Activated CD8-positive, alpha-beta memory T cell treated with anti-CD3 and anti-CD28 coated beads for 36 hours (primary cell): ENCODE data around the gene HLA-DRA. TPM values are rescaled to one million over a fixed set of nuclear protein-coding genes. Genes with fewer than 3 reads are reported as not detected.

ENCODE experiments used
- CTCF ChIA-PET: fragments of 350-600 bp; sonication (Branson Sonifier 250); formaldehyde crosslinking; loops from one replicate; lab custom pipeline; 2021; ENCODE audit warnings: antibody characterized with exemption; lab: Charles Lee
- POLR2A ChIA-PET: fragments of 350-600 bp; sonication (Branson Sonifier 250); formaldehyde crosslinking; loops from one replicate; lab custom pipeline; 2021; ENCODE audit warnings: antibody characterized with exemption; lab: Charles Lee
- total RNA-seq, 2 experiments: library from RNA; stranded (reverse); gene quantifications; one replicate each; pipeline ENCODE4 v1.2.3, GENCODE V29; 2021

HLA-DRA gene
- total RNA-seq, result 10 to 100 TPM; 12.4 to 12.9 TPM

- POLR2A ChIA-PET, result no interaction called here
- CTCF ChIA-PET, result interaction anchor here (0.9 to 1.1 kb wide), 3 partner anchors 16 to 170 kb away, joined by 3 to 5 read pairs (median 4); no protein-coding TSS in a partner anchor
Observed at GRCh38 chr6:32439602-32440214, at the start of gene HLA-DRA. HLA-DRA (plus strand) TSS chr6:32439887; CDS start chr6:32439951, 64 bp downstream.

DNA sequence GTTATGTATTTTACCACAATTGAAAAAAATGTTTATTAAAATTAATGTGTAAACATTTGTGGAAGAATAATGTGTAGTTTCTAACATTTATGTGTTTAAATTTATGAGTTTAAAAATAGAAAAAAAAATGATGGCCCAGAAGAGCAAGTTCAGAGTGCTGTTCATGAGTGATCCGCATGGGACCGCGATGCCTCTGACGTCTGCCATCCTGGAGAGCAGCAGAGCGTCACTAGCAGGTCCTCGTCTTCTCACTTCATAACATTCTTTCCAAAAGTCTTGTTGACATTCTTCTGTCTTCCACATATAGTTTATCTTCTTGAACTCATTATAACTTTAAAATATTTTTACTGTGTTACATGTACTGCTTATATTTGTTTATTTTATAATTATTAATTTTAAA is 48.2 kb upstream of the HLA-DRA start:
- POLR2A ChIA-PET, result no interaction called here
- CTCF ChIA-PET, result no interaction called here

GRCh38 chr6:32393665-32394420 is 45.8 kb upstream of the HLA-DRA start:
- POLR2A ChIA-PET, result no interaction called here
- CTCF ChIA-PET, result no interaction called here

GRCh38 chr6:32396028-32396427 is 43.7 kb upstream of the HLA-DRA start:
- CTCF ChIA-PET, result no interaction called here
- POLR2A ChIA-PET, result no interaction called here

DNA sequence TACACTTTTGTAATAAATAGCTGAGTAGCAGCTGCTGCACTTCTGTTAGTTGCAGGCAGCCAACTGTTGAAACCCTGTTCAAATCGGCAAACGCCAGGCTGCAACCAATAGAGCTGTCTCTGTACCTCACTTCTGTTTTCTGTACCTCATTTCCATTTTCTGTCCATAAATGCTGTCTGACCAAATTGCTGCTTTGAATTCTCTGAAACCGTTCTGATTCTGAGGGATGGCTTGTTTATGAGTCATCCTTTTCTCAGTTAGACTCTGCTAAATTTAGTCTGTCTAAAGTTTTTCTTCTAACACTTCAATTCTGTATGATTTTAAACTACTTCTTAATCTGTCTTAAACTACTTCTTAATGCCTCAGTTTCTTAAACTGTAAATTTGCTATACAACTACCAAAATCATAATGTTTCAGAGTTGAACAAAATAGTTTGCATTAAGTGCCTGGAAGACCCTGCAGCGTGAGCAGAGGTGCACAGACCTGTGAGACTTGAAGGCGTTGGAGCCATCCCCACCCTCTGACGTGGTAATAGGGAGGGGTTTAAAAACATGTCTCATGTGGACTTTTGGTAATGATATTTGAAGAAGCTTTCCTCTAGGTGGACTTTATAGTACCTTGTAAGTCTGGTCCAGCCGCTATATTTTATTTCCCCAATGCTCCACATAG is 42.3 kb upstream of the HLA-DRA start:
- POLR2A ChIA-PET, result no interaction called here
- CTCF ChIA-PET, result interaction anchor here (1.0 kb wide), 1 partner anchor 17 kb away, joined by 3 read pairs; no protein-coding TSS in a partner anchor

- CTCF ChIA-PET, result interaction anchor here (1.4 kb wide), 1 partner anchor 12 kb away, joined by 8 read pairs; no protein-coding TSS in a partner anchor
- POLR2A ChIA-PET, result no interaction called here
Observed at GRCh38 chr6:32401284-32401963, 38.3 kb upstream of the HLA-DRA start.

DNA sequence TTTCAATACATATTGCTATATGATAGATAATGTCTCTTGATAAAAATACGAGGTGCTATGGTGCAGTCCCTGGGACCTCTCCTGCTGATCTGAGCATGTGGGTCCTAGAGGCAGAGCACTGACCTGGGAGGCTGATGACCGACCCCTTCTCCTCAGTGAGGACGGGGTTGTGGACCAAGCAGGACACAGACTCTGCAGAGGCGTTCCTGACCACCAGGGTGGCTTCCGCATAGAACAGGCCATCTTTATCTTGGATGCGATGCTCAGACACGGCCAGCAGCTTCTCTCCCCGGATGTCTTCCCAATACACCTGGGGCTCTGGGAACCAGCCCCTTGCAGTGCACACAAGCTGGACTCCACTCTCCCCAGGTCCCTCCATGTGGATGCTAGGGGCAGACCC is 36.9 kb upstream of the HLA-DRA start:
- POLR2A ChIA-PET, result no interaction called here
- CTCF ChIA-PET, result no interaction called here

DNA sequence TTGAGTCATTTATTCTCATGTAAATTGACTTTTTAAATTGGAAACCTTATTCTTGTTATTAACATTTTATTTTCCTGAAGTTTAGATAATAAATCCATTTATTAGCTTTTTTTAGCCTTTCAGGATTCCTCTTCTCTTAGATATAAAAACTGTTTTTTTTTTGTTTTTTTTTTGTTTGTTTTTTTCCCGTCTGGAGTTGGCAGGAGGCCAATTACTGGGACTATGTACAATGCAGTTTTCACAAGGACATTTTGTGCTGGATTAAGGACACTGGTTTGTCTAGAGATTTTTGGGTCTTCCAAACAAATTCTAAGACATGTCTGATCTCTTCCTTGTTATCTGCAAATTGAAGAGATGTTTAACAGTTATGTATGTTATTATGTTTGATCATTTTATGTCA is 34.0 kb upstream of the HLA-DRA start:
- POLR2A ChIA-PET, result no interaction called here
- CTCF ChIA-PET, result interaction anchor here (1.3 kb wide), 1 partner anchor 287 kb away, joined by 3 read pairs; no protein-coding TSS in a partner anchor

- CTCF ChIA-PET, result interaction anchor here (1.3 kb wide), 1 partner anchor 286 kb away, joined by 3 read pairs; no protein-coding TSS in a partner anchor
- POLR2A ChIA-PET, result no interaction called here
Observed at GRCh38 chr6:32406197-32406596, 33.5 kb upstream of the HLA-DRA start.

GRCh38 chr6:32406857-32407256 is 32.8 kb upstream of the HLA-DRA start, which contains the start of gene BTNL2:
BTNL2 (minus strand) TSS chr6:32407181; CDS start chr6:32407123, 58 bp downstream.
- ChIA-PET CTCF (interaction anchor here (1.3 kb wide), 1 partner anchor 286 kb away, joined by 3 read pairs; no protein-coding TSS in a partner anchor), POLR2A (no interaction called here)

DNA sequence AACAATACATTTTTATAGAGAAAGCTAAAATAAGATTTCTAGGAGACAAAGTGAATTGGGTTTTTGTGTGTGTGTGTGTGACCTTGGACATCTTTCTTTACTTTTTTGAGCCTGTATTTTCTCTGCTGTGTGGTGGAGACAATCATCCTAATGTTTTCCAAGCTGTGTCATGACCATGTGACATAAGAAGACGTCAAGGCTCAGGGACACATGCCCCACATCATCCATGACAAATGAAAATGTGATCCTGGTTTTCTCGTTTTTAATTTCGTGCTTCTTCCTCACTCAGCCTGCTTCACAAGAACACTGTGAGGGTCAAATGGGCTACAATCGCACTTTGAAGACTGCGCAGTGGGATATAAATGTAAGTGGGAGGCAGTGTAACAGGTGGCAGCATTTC is 28.8 kb upstream of the HLA-DRA start:
- ChIA-PET CTCF (interaction anchor here (0.7 to 2.1 kb wide), 3 partner anchors 50 to 457 kb away, joined by 3 to 4 read pairs (median 3); no protein-coding TSS in a partner anchor), POLR2A (no interaction called here)

GRCh38 chr6:32411566-32412327 is 27.9 kb upstream of the HLA-DRA start:
- CTCF ChIA-PET, result interaction anchor here (0.7 to 1.3 kb wide), 3 partner anchors 49 to 280 kb away, joined by 3 to 4 read pairs (median 3); no protein-coding TSS in a partner anchor
- POLR2A ChIA-PET, result no interaction called here

- POLR2A ChIA-PET, result no interaction called here
- CTCF ChIA-PET, result interaction anchor here (0.8 to 1.8 kb wide), 16 partner anchors 9 to 425 kb away, joined by 3 to 11 read pairs (median 4); partner anchors contain the start of genes NOTCH4 and TAP2
Observed at GRCh38 chr6:32413427-32414047, 26.1 kb upstream of the HLA-DRA start.

GRCh38 chr6:32415521-32416019 is 24.1 kb upstream of the HLA-DRA start:
- POLR2A ChIA-PET, result no interaction called here
- CTCF ChIA-PET, result interaction anchor here (0.7 to 1.9 kb wide), 4 partner anchors 277 to 381 kb away, joined by 3 to 6 read pairs (median 3); no protein-coding TSS in a partner anchor

DNA sequence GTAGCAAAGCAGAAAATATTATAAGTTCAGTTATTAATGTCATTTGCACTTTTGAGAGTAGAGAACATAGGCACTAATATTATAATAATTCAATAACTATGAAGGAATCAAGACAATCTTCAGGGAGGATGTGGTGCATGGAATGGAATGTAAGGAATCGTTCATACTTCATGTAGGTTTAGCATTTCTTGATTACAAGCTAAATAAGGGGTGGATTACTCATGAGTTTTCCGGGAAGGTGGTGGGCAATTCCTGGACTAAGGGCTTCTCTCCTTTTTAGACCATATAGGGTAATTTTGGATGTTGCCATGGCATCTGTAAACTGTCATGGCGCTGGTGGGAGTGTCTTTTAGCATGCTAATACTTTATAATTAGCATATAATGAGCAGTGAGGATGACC is 23.7 kb upstream of the HLA-DRA start:
- ChIA-PET CTCF (interaction anchor here (1.9 kb wide), 1 partner anchor 276 kb away, joined by 6 read pairs; no protein-coding TSS in a partner anchor), POLR2A (no interaction called here)

GRCh38 chr6:32424589-32425300 is 14.9 kb upstream of the HLA-DRA start:
- ChIA-PET POLR2A (no interaction called here), CTCF (interaction anchor here (1.1 to 2.8 kb wide), 3 partner anchors 11 to 267 kb away, joined by 4 to 11 read pairs (median 6); no protein-coding TSS in a partner anchor)

DNA sequence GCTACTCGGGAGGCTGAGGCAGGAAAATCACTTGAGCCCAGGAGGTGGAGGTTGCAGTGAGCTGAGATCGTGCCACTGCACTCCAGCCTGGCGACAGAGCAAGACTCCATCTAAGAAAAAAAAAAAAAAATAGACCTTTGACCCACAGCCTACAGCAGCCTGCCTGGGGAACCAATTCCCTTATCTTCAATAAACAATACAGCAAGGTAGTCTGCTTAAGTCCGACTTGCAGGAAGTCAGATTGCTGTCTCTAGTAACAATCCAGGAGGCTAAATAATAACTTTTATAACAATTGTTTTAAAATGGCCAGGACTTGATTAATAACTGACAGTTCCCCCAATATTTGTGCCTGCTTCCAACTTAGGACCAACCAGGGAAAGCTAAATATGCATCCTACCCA is 13.3 kb upstream of the HLA-DRA start:
- ChIA-PET POLR2A (no interaction called here), CTCF (interaction anchor here (0.7 to 2.8 kb wide), 3 partner anchors 13 to 512 kb away, joined by 3 to 11 read pairs (median 4); no protein-coding TSS in a partner anchor)
